Measurements from ENCODE around the gene INKA2.

INKA2 gene

GRCh38 chr1:111731956-111732355, 7.2 kb downstream of the INKA2 start:
- no peak for DNase-seq

DNA sequence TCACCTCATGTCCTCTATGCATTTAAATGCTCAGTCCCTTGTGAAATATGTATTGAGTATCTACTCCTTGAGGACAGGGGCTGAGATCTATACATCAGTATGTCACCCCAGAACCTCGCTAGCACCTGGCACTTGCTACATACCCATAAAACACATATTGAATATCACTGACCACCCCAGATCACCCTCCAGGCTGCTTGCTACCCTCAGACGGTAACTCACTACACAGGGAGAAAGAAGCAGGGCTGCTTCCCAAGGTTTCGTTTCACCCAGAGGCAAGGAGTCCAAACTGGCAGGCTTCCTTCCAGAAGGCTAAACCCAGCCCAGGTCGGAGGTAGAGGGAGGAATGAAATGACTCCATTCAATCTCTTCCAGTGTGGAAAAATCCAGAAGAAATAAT, 8.5 kb downstream of the INKA2 start:
- DNase-seq = no peak

DNA sequence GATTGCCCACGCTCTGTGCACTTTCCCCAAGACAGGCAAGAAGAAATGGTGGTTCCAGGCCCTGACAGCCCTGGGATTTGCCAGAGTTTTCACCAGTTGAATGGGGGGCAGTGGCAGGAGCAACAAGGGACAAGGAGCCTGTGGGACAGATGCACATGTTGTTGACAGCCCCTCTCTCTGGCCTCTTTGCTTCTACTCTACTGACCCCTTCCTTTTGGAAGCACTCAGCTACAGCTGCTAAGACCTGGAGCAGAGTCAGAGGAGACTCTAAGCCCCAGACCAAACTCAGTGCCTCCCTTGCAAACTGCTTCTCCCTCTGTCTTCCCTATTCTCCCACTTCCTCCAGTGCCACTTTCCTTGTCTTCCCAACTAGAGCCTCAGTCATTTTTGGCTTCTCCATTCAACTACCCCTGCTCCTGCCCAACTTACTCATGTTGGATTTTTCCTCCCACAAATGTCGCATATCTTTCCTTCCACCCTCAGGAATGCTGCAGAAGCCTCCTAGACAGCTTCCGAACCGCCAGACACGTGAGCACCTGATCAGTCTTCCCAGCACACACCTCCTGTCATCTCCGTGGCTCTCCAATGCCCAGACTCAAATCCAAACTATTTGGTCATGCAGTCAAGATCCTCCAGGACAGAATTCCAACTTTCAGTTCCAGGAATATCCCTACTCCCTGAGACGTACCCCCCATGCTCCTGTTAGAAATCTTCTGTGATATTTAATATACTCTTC, 9.1 kb downstream of the INKA2 start:
- no peak for DNase-seq

DNA sequence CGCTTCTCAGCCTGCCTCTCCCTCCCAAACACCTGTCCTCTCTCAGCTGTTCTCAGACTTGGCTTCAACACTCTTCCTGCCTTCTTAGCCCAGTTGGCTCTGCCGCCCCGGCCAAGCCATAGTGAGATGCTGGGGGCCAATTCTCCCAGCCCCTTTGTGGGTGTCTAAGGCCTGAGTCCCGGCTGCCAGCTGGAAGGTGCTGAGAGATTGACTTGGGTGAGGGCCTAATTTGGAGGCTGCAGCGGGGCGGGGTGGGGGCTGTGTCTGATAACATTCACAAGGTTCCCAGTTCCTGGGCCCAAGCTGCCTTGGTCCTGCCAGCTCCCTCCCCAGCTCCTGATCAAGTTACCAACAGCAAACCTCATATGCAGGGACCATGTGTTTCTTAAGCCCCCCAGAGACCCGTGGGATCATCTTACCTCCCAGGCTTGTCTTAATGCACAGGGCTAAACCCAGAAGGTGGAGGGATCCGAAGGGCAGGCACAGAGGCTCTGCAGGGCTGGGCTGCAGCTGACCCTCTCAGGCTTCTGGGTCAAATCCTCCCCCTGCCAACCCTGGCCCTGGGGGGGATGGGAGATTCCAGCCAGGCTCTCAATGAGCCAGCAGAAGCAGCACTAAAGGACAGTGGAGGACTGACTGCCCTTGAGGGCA, 9.8 kb downstream of the INKA2 start:
- no peak for DNase-seq

- no peak for DNase-seq
Observed at GRCh38 chr1:111727056-111727455, 12.1 kb downstream of the INKA2 start.

DNA sequence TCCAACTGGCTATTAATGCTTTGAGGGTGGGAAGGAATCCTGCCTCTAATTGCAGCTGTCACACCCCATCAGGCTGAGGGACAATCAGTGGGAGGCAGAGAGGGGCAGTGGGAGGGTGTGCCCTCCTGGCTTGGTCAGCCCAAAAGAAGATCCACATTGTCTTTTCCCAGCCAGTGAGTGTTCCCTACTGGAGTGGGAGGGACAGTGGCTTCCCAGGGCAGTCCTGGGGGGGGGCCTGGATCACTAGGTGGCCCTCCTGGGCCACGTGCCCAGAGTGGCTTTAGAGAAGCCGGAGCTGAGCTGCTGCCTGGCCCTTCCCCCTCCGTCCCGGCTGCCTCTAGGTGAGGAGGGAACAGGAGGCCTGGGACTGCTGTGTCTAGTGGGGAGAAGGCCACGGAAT, 14.0 kb downstream of the INKA2 start:
- no peak for DNase-seq

- DNase-seq = no peak
Observed at GRCh38 chr1:111723871-111724270, 15.3 kb downstream of the INKA2 start.

GRCh38 chr1:111723091-111723806, 15.9 kb downstream of the INKA2 start:
- no peak for DNase-seq

DNA sequence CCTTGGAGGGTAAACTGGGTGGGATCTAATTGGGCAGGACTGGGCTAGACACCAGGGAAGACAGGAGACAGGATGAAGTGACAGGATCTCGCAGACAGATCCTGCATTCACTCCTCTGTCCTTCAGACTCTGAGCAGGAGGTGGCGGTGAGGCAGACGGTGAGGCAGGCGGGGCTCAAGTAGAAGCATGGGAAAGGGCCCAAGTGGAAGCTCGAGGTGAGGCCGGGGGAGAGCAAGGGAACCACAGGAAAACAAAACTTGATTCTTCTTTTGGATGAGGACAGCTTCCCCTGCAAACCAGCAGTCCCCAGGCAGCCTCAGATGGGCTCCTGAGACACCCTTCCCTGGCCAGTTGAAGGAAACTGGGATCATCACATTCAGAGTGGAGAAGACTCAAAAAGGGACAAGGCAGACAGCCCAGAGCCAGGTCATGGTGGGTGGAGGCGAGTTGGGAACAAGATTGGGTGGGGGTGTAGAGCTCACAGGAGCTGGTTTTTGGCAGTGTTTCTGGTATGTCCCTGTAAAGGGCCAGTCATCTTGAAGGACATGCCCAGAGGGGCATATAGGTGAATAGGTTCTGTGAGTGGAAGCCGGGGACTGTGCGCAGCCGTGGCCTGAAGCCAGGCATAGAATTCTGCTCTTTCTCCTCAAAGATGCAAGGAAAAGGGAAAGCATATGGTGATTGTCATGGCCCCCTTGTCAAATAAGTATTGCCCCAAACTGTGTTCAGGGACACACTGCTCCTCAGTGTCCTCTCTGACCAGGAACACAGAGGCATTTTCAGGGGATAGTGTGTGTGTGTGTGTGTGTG, 18.0 kb downstream of the INKA2 start:
- DNase-seq = no peak

DNA sequence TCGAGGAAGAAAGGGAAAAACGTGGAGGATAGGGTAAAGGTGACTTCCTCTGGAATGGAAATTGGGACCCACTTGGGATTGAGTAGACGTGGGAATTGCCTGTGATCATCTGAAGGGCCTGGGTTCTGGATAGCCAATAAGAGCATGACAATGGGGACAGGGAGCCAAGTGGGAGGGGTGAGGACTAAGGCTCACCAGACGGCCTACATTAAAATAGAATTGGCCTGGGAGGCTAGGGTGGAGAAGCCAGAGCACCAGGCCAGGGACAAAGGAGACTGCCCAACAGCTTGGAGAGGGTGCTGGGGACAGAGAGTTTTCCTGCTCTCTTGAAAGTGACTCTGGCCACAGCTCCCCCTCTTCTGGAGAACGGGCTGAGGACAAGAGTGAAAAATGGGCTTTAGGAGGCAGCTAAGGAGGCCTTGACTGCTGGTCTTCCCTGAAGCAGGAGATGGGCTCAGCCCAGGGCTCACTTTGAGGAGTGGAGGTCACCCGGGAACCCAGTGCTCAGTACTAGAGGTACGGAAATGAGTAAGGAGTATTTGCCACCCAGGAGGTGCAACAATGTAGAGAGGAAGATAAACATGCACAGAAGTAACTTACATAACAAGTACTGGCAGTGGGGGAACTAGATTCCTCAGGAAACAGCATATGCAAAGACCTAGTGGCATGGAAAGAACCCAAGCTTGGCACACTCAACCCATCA, 18.8 kb downstream of the INKA2 start:
- DNase-seq = no peak

- no peak for DNase-seq
Observed at GRCh38 chr1:111719674-111720132, 19.5 kb downstream of the INKA2 start.

DNA sequence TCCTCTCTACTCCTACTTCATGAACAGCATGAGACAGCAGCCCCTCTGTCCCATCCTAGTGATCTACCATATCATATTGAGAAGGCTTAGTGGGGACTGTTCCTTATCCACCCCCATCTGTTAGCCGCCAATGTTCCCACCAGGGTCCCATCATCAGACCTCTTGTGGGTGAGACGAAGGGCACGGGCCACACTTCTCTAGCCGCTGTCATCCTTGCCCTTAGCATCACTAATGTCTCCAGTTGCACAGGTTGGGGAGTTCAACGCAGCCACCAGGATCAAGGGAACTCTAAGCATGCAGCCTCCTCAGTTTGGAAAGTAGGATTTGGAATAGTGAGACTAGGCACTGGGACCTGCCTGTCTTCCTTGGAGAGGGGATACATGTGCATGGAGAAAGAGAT, 20.1 kb downstream of the INKA2 start:
- no peak for DNase-seq

GRCh38 chr1:111717450-111717849, 21.7 kb downstream of the INKA2 start:
- DNase-seq = no peak

GRCh38 chr1:111716333-111716732, 22.9 kb downstream of the INKA2 start:
- DNase-seq = no peak

DNA sequence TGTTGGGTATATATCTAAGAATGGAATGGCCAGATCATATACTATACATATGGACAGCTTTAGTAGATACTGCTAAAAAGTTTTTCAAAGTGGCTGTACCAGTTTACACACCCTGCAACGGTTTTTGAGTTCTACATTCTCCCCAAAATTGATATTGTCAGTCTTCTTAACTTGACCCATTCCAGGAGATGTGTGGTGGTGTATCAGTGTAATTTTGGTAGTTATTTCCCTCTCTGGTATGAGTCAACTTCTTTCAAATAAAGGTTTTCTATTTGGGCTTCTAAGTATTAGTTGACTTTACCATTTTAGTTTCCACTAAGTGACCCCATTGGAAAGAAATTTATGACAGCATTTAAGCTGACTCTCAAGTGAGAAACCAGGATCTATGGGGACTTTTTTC, 29.2 kb downstream of the INKA2 start:
- no peak for DNase-seq

DNA sequence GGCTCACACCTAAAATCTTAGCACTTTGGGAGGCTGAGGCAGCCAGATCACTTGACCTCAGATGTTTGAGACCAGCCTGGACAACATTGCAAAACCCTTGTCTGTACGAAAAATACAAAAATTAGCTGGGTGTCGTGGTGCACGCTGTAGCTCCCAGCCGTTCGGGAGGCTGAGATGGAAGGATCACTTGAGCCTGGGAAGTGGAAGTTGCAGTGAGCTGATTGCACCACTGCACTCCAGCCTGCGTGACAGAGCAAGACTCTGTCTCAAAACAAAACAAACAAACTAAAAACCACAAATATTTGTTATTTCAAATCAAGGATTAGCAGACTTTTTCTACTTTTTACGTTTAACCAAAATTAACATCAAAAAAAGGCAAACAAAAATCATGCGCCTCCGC, 31.3 kb downstream of the INKA2 start:
- no peak for DNase-seq

DNA sequence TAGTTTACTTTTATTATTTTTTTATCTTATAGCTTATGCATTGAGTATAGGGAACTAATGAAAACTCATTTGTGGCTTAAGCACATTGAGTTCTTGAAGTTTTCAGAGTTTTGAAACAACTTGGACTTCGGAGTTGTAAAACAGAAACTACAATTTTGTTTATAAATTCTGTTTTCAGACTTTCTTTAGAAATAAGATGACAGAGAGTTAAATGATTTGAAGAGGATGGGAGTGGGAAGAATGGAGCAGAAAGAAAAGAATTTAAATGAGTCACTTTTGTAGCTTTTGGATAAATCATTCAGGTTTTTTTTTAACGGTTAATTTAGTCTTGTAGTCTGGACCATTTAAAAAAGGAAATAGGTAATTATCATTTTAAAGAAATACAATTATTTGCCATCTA, 32.3 kb downstream of the INKA2 start:
- DNase-seq = no peak

DNA sequence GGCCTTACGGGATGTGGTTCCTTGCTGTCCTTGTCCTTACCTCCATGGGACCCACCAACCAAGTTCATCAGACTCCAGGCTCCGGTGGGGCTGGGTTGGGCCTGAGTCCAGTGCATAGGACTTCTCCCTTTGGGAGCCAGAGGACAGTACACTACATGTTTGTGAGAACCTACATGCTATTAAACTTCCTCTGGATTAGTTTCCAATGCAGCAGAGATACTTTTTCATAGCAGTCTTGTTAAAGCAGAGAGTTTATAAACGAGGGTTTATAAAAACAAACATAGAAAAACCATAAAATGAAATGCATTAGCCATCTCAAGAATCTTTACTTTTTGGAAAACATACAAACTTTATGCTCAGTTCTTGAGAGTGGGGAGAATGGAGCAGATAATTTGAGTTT, 33.4 kb downstream of the INKA2 start:
- DNase-seq = no peak

GRCh38 chr1:111704776-111705175, 34.4 kb downstream of the INKA2 start:
- no peak for DNase-seq

DNA sequence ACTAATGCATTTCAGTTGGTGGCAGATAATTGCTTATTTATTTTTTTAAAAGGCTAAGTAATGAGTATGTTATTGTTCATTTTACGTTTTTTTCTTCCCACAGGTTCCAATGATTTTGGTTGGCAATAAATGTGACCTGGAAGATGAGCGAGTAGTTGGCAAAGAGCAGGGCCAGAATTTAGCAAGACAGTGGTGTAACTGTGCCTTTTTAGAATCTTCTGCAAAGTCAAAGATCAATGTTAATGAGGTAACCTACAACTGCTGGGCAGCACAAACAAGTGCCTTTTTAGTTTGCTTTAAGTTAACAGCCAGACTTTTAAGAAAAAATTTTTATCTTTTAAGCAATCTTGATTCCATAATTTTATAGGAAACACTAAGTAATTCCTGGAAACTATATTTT, 35.0 kb downstream of the INKA2 start:
- DNase-seq = no peak

DNA sequence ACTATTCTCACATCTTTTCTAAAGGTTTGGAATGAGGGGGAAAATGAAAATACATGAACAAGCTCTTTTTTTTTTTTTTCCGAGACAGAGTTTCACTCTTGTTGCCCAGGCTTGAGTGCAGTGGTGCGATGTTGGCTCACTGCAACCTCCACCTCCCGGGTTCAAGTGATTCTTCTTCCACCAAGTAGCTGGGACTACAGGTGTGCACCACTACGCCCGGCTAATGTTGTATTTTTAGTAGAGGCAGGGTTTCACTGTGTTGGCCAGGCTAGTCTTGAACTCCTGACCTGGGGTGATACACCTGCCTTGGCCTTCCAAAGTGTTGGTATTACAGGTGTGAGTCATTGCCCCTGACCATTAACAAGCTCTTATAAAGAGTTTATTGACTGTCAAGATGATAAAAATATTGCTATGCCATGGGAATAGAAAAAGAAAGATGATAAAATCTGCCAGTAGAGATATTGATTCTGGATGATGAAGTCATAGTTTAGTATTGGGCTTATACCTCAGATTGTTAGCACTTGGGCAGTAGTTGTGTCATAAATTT, 36.6 kb downstream of the INKA2 start:
- DNase-seq = no peak

- no peak for DNase-seq
Observed at GRCh38 chr1:111699268-111699667, 39.9 kb downstream of the INKA2 start.
